GM21360 (cell line): ENCODE measurements around the gene AGO4.

ENCODE experiments used
- ATAC-seq: cut with Tn5 transposase; IDR thresholded peaks from one replicate; pipeline ENCODE4 v1.9.1; 2021; ENCODE audit warnings: mild to moderate bottlenecking, moderate library complexity; ENCODE audit not compliant: unreplicated experiment

The AGO4 gene

GRCh38 chr1:35894183-35894582, 86.4 kb downstream of the AGO4 start:
- ATAC-seq: peak; percentile 57

- ATAC-seq: no peak
These were observed 86.8 kb downstream of the AGO4 start for GRCh38 chr1:35894656-35895055.

GRCh38 chr1:35899941-35900340, 92.1 kb downstream of the AGO4 start:
- no peak for ATAC-seq

- ATAC-seq: no peak
These were observed 93.4 kb downstream of the AGO4 start for GRCh38 chr1:35901235-35901634.

GRCh38 chr1:35902671-35903070, 94.9 kb downstream of the AGO4 start:
- ATAC-seq: no peak
